ENCODE data around the gene FOXN3.
"Not testable (repeated sequence)": the region's sequence is repeated elsewhere in the genome, so short reads cannot be mapped to it uniquely, and the experiment has no call there.

The FOXN3 gene

DNA sequence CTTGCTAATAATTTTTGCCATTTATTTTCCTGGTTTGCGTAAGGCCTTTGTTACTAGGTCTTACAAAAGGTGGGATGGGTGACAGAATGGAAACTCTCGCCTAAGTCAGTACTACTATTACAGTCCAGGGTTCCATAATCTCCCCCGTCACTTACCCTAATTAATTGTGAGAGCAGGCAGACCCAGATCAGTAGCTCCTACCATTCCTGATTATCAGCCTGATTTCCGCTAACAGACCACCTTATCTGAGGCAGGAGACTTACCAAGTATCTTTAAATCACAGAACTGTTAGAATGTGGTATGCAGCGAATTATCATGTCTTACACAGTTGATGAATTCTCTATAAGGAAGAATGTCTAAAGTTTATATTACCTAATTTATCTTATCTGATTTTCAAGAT lies 234.7 kb downstream of the FOXN3 start:
- no peak for DNase-seq

DNA sequence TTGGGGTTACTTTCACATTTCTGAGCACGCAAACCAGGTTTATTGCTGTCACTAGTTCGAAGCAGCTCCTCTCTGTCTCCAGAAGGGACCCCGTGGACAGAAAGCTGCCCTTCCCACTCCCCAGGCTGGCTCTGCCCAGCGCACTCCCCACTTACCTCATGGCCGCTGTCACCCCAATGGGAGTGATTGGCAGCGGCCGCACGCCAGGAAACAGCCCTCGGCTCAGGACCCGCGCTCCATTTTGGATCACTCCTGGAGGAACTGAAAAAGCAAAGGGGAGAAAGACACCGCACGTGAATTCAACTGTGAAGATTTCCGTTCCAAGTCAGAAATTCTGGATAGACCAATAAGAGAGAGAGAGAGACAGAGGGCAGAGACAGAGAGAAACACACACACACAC lies 236.5 kb downstream of the FOXN3 start:
- no peak for DNase-seq

DNA sequence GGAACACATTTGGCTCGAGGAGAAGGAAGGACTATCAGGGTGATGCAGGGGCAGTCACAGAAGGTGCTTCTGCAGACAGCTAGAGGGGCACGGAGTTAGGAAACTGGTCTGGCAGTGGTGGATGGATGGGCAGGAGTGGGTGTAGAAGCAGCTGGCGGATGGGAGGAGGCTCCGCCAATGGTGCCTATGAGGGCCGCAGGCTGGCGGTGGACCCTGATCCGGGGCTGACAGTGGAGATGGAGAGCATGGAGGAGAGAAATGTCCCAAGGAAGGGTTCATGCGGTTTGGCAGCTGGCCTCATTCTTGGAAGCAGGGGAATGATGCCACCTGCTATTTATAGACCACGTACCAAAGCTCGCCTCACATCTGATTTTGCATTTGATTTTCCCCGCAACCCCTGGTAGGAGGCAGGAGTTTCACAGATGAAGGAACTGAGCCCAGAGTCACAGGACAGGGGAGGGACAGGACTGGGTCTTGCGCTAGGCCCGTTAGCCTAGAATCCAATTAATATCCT lies 237.1 kb downstream of the FOXN3 start:
- no peak for DNase-seq

DNA sequence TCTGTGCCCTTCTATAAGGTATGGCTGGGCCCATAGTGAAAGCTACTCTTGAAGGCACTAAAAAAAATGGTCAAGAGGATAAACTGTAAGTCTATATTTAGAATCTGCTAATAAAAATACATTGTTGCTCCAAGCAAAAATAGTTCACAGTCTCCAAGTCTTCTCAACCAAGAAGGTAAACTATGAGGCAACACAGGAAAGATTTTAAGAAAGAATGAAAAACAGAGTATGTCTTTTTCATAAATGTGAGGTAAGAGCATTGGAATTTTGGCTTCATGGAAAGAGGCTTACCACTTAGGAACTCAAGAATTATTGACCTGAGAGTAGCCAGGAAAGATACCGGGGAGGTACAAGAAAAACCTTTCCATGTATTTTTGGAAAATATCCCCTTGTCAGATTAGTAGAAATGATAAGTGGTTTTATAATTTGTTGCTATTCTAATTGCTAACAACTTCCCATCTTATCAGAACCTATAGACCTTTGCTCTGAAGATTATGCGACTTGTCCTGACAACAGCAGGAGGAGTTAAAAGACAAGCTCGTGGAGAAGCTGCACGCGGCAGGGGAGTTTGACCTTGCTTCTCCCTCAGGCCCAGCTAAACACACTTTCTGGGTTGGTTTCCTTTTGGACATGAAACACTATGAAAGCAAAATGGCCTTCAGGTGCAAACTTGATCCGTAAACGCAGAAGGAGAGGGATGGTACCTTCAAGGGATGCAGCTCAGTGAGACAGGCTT lies 238.1 kb downstream of the FOXN3 start:
- DNase-seq = no peak

DNA sequence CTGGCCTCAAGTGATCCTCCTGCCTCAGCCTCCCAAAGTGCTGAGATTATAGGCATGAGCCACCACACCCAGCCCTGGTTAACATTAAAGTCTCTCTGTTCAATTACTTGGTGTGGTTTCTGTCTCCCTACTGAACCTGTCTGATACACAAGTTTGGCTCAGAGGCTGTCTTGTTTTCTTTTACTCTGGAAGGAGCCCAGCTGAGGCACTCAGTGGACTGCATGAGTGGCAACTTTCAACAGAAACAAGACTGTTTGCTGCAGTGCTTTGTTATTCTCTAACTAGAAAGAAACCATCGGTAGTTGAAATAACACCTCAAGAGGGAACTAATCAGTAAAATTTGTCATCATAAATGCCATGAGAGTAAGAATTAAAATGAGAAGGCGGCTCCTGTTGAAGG lies 238.7 kb downstream of the FOXN3 start:
- DNase-seq = no peak

DNA sequence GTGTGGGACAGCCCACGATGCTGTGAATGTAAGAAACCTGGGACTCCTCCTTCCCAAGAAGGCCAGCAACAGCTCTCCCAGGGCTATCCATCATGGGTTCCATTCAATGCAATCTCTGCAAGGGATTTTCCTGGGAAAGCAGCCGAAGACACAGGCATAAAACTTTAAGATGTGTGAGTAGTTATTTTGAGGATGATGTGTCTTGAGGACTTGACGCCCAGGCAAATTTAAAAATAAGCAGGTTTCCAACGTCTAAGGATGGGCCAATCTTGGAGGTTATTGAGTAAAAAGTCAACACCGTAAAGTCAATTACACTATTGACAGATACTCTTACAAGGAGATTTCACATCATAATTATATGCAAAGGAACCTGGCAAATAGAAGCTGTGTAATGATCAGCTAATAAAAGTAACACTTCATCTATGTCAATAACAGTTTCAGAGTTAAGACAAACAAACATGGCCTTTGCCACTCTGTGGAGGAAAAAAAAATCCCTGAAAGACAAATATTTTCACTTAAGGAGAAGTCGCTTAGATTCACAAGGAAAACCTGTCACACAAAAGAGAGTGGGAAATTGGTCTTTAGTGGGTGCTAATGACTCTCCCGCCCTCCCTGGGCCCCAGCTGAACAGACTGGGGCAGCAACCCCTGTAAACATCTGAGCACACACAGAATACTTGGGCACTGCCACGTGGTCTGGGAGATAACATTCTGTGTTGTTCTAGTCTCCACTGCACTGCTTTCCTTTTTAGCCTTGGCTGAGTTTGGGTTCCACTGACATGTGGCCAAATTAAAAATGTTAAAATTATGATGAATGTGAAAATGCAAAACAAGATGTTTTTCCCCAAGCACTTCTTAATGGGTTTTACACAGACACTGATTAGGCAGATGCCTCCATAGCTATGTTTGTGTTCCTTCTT lies 240.9 kb downstream of the FOXN3 start:
- DNase-seq = no peak

DNA sequence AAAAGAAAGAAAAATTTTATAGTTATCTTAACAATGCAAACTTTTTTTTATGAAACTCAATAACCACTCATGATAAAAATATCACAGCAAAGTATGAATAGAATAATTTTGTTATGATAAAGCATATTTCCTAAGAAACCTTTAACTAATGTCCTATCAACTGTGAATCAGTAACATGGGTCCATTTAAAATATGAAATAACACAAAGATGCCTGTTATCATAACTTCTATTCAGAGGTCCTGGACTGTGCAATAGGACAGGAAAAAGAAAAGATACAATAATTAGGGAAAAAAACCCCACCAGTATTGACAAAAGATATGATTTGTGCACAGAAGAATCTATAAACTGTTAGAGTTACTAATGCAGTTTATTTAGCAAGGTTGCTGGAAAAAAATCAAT lies 245.4 kb downstream of the FOXN3 start:
- no peak for DNase-seq

DNA sequence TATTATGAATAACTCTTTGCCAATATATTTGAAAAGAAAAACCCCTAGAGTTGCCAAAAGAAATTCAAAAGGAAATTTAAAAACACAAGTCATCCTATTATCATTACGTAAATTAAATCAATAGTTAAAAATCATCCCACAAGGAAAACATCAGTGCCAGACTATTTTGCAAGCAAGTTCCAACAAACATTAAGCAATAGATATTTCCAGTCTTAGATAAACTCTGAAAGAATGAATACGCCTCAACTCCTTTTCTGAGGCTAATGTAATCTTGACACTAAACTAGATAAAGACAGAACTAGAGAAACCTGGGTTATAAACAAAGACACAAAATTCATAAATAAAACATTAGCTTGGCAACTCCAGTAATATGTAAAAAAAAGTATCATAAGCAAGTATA lies 245.9 kb downstream of the FOXN3 start:
- DNase-seq = no peak

DNA sequence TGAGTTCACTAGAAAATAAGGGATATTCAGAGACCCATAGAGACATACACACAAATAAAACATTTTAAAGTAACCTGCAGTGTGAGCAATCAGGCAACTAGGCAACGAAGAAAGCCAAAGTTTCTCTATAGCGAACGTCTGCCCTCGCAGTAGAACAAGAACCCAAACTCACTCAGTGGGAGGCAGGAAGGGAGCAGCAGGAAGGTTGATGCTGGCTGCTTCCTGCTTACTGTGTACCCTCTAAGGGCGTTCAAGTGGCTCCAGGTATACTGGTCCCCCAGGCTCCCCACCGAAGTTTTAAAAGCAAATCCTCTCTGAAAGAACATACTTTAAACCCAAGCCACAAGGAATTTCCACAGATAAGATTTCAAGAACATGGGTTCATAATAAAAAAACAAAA lies 249.3 kb downstream of the FOXN3 start:
- no peak for DNase-seq

DNA sequence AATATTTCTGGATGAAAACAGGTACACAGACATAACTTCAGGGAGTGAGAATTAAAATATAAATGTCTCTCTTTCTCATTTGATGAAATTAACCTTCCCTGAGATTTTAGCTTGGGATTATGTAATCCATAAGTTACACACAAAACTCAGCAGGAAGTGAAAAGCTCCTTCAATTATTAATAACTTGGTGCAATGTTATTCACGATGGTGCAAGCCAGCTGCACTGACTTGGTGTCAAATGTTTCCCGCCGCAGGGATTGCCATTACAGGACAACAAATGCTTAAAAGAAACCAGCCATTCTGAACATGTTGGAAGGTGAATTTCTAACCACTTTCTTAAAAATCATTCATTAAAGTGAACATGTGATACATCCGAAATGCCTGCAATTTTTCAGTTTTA lies 250.4 kb downstream of the FOXN3 start:
- DNase-seq = no peak

DNA sequence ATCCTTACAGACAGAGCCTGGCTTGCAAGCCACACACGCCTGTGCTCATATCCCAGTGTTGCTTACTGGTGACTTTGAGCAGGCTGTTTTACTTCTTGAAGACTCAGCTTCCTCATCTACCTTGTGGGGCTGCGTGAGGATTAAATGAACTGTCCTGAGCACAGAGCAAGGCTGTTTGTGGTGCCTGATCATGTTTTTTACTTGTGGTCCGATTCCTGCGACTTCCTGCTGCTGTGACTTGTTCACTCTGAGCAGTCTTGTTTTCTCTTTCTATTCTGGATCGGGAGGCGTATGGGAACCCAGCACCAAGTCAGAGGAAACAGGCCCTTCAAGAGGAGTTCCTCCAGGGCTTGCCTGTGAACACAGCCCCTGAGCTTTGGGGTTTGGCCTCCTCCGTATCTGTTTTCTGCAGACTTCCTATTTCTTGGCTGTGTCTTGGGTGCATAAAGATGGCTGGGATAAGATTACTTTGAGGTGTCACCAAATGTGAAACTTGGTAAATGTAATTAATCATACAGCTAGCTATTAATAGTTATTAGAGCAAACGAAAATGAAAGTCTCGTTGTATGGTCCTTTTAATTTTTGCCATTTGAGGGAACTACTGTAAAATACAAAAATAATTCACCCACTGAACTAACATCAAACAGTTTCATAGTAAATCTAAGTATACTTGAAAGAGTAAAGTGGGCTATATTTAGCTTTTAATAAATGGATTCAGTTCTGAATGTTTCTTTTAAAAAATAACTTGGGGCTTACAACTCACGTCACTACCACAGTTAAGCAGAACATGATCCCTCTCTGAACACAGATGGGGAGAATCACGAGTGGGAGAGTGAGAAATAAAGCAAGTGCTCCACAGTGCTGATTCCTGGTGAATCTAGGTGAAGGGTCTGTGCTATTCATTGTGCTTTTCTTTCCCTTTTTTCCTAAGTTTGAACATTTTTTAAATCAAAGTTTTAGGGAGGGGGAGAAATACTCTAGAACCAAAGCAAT lies 251.5 kb downstream of the FOXN3 start:
- no peak for DNase-seq

DNA sequence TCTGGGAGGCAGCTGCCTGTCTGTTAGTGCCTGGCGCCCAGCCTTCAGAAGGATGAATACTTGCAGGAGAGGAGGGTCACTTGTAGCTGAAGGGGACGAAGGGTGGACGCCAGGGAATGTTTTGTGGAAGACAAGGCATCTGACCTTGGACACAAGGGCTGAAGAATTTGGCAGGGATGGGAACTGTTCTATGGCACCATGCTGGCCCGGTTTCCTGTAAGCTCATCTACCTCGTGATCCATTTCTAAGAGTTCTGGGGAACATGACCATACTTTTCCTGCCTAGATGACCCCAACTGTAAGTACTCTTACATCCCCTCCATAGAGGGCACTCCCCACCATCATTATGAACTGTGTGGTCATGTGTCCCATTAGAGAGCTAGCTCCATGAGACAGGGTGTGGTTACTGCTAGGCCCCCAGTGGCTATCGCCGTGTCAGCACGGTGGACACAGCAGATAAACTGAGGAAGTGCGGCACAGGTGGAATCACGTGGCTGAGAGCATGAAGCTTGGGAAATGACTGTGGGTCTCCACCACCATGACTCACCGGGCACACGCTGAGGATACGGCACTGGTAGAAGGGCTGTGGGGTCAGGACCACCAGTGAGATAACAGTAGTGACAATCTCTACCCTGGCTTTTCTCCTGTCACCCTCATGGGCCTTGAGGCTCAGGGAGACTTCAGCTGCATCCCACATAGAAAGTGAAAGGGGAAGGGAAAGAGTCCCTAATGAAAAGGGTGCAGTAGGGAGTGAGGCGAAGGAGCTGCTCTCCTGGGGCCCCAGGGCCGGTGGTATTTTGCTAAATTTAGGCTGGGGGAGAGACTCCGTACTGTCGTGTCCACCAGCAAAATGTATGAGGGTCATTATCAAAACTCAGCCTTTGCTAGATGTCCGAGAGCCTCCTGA lies 252.6 kb downstream of the FOXN3 start:
- no peak for DNase-seq

DNA sequence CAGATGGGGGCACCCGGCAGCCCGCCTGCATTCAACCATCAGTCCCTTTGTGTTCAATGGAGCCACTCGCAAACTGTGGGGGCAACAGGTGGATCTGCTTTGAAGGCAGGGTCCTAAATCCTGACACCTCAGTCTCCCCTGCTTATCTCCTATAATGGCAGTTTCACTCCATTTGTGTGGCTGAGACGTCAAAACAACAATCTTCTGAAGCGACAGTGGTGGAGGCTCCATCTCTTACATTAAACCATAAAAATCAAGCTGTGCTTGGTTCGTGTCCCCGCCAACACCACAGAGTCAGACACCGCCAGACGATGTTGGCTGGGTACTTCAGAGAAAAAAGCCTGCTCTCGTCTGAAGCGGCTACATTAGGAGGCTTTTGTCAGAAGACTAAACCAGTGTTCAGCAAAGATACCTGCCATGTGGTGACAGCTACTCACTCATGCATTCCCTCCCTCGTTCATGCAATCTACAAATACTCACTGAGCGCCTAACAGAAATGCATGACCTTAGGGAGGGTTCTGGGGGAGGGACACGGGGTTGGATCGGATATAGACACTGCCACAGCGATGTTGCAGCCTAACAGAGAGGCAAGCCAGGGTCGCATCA lies 253.9 kb downstream of the FOXN3 start:
- DNase-seq = no peak

DNA sequence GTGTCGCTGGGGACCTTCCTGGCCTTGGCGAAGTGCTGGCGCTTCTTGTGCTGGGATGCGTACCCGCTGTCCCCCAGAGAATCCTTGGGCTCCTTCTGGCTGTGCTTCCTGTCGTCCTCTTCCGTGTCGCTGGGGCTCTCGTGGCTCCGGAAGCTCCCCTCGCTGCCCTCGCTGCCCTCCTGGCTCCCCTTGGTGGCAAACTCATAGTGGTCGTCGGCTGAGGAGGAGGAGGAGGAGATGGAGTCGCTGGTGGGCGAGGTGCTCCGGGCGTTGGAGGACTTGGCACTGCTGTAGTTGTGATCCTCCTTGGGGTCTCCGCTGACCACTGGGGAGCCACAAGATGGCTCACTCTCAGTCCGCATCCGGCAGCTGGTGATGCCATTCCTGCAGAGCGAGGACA lies 254.4 kb downstream of the FOXN3 start:
- DNase-seq = no peak

DNA sequence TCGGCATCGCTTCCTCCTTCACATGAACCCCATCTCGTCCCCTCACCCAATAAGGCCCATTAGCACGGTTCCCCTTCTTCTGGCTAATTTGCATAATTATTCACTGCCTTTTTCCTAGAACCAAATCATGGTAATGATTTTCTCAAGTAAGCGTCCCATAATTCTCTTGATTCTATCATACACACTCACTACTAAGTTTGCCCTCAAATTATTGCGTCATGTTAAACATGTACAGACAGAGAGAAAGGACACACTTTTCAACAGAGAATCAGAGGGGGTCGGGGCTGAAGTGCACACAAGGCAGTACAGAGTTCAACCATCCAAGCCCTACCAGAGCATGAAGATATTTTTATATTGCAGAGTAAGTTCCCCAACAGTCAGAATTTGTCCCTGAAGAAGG lies 256.6 kb downstream of the FOXN3 start:
- DNase-seq = no peak

DNA sequence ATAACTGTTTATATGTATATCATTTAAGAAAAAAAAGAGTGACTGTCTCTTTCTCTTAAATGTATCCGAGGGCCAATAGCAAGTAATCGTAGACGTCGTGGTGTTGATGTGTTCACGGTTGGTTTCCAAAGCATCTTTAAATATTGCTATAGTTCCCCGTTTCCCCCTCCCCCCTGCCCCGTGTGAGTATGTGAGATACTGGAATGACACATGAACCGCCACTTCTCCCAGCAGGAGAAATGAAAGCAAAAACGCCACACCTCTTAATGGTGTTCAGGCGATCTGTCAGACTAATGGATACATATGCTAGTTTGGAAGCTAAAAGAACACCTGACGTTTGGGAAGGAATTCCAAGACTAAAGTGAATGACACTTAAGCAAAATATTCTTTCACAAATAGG lies 258.3 kb downstream of the FOXN3 start:
- no peak for DNase-seq

DNA sequence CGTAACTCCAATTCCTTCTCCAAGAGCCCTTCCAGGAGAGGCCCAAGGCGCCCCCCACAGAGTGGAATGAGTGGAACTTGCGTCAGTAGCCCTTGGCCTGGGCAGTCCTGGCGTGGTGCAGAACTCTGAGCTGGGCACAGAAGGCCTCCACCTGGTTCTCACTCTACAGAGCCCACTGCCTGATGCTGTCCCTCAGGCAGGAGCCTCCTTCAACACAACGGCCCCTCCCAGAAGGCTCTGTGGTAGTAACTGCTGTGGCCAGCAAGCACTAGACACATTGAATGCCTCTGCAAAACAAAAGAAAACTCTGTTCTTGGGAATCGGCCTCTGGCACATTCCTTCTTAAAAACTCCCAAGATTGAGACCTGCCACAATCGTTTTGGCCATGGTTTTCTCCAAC lies 258.9 kb downstream of the FOXN3 start:
- DNase-seq = not testable (repeated sequence)

DNA sequence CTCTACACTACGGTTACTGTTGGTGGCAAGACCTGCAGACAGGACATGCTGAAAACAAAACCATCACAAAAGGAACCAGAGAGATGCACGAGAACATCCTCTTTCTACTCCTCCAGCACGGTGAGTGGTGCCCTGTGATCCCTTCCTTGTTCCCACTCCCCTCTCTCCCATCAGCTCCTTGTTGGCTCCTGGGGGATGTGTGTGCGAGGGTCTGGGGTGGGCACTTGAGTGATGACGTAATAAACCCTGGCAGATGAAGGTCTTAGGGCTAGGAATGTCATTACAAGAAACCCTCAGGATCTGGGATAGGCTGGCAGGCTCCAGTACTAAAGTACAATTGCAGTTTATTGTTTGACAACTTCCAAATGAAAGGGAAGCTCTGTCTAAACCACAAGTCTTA lies 261.5 kb downstream of the FOXN3 start:
- DNase-seq = no peak

DNA sequence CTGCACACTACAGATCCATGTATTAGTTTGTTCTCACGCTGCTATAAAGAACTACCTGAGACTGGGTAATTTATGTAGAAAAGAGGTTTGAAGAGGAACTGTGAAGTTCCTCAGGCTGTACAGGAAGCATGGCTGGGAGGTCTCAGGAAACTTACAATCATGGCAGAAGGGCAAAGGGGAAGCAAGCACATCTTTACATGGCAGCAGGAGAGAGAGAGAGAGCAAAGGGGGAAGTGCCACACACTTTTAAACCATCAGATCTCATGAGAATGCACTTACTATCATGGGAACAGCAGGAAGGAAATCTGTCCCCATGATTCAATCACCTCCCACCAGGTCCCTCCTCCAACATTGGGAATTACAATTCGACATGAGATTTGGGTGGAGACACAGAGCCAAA lies 265.3 kb downstream of the FOXN3 start:
- DNase-seq = not testable (repeated sequence)

DNA sequence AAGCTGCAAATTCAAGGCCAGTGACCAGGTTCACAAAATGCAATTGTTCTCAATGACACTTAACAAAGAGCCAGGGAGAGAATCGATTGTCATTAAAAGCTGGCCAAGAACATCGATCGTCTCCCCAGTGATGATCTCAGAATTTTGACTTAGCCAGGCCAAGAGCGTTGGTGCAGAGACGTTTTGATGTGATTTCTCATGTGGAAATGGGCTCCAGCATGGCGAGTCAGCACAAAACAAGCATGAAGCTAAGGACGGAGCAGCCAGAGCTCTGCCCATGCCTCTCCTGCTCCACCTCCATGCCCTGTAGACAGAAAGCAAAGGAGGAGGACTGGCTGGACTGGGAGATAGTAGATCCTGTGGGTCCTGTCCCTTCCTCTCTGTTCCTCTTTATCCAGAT lies 270.8 kb downstream of the FOXN3 start:
- no peak for DNase-seq

DNA sequence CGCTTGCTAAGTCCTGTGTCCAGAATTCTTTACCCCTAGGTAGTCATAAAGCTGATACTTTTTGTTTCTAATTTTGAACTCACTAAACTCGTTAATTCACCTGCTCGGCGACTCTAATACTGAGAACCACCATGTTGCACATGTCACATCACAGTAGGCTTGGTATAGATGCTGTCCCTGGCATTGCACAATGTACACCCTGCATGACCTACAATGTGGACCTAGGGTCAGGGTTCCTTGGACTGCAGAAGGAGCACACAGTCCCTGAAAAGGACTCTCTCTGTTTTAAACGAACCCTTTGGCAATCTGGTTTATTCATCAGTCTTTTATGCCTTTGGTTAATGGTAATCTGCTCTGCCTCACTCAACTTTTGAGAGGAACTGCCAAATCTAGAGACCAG lies 272.4 kb downstream of the FOXN3 start:
- no peak for DNase-seq

Data from activated CD4-positive, alpha-beta T cell treated with anti-CD3 and anti-CD28 coated beads for 4 hours (primary cell).